K562 (cell line): Measurements from ENCODE around the gene AP2S1. TPM values are rescaled to one million over a fixed set of nuclear protein-coding genes. Genes with fewer than 3 reads are reported as not detected.

Source experiments
- ATAC-seq: fragments of 200-7000 bp; cut with Tn5 transposase; 3 replicates; pipeline ENCODE4 v1.9.1; 2020; ENCODE audit warnings: moderate library complexity
- BruUV-seq: library from RNA; stranded (reverse); fragments of 400-500 nt; replicated peaks from 2 replicates; lab custom pipeline; 2021; lab: Mats Ljungman, UMichigan
- CTCF ChIA-PET: fragments of 300-600 bp; formaldehyde crosslinking; extraction: SDS; loops from one replicate; lab custom pipeline; 2021; ENCODE audit warnings: low intra/inter-chr PET ratio; lab: Yijun Ruan, JAX
- POLR2A ChIA-PET: fragments of 300-600, 350-650 bp; sonication (Branson Sonifier 250); formaldehyde crosslinking; extraction: SDS; loops from one replicate; lab custom pipeline; 2021; ENCODE audit warnings: antibody characterized with exemption, inconsistent platforms; lab: Yijun Ruan, JAX
- DNase-seq, 4 experiments: peaks; one replicate each; pipeline versions ENCODE4 v3.0.0 to v3.0.0-alpha.2; 2011 to 2018; ENCODE audit warnings: low spot score in 3 of 4, mixed read lengths in 3 of 4; ENCODE audit errors: extremely low read depth in 1 of 4
- FAIRE-seq: peaks from 2 replicates; lab custom pipeline; 2011; peaks lifted over from hg19 to GRCh38; lab: Jason Lieb, UNC
- H2AFZ ChIP-seq: 2 replicates; pipeline ENCODE4 v1.6.0; 2011; ENCODE audit warnings: low read depth, low read length, control low read depth, inconsistent platforms
- H3K27ac ChIP-seq: fragments of 200-600 bp; 3 replicates; pipeline ENCODE4 v1.8.0; 2011; ENCODE audit warnings: low read depth, mild to moderate bottlenecking, control low read depth, inconsistent platforms, low read length, moderate library complexity, mixed read lengths; ENCODE audit errors: extremely low read depth
- H3K27me3 ChIP-seq, 2 experiments: fragments of 300-600 bp in 1 of 2; 2 replicates in 1 of 2; 3 replicates in 1 of 2; pipeline versions ENCODE4 v1.6.0 to v1.8.0; 2011; ENCODE audit warnings: inconsistent platforms in 2 of 2, low read length in 2 of 2, mild to moderate bottlenecking in 1 of 2, mixed read lengths in 1 of 2, moderate library complexity in 1 of 2; ENCODE audit not compliant: control insufficient read depth in 2 of 2, insufficient read depth in 2 of 2
- H3K36me3 ChIP-seq: fragments of 300-600 bp; 3 replicates; pipeline ENCODE4 v1.8.0; 2011; ENCODE audit warnings: mild to moderate bottlenecking, low read length, inconsistent platforms; ENCODE audit not compliant: control insufficient read depth, insufficient read depth
- H3K4me1 ChIP-seq, 2 experiments: fragments of 200-600 bp in 1 of 2; replicated peaks in 1 of 2; 2 replicates in 1 of 2; 3 replicates in 1 of 2; pipeline versions ENCODE4 v1.5.1 to v1.8.0; 2011; ENCODE audit warnings: inconsistent platforms in 2 of 2, low read length in 2 of 2, mild to moderate bottlenecking in 1 of 2, mixed read lengths in 1 of 2, moderate library complexity in 1 of 2; ENCODE audit not compliant: control insufficient read depth in 2 of 2, insufficient read depth in 2 of 2
- H3K4me2 ChIP-seq: 2 replicates; pipeline ENCODE4 v1.6.1; 2011; ENCODE audit warnings: low read length, control low read depth, inconsistent platforms, mixed read lengths; ENCODE audit not compliant: insufficient read depth
- H3K4me3 ChIP-seq: fragments of 200-600 bp; sonication (generic), shearing (Covaris generic); 2 replicates; pipeline ENCODE4 v1.5.1; 2016; ENCODE audit warnings: control low read depth, inconsistent platforms
- H3K79me2 ChIP-seq: fragments of 200-600 bp; 3 replicates; pipeline ENCODE4 v1.8.0; 2011; ENCODE audit warnings: low read length, inconsistent platforms; ENCODE audit not compliant: control insufficient read depth, insufficient read depth
- H3K9ac ChIP-seq, 2 experiments: 2 replicates each; pipeline versions ENCODE4 v1.6.0 to v1.6.1; 2011; ENCODE audit warnings: low read depth in 2 of 2, low read length in 2 of 2, control low read depth in 1 of 2, inconsistent platforms in 1 of 2, mild to moderate bottlenecking in 1 of 2, mixed read lengths in 1 of 2; ENCODE audit not compliant: insufficient read depth in 1 of 2
- H3K9me1 ChIP-seq: one replicate; pipeline ENCODE4 v1.6.0; 2011; ENCODE audit warnings: inconsistent platforms, mild to moderate bottlenecking, low read length, moderate library complexity; ENCODE audit not compliant: control insufficient read depth, insufficient read depth
- H3K9me3 ChIP-seq: replicated peaks from 2 replicates; pipeline ENCODE4 v1.5.1; 2011; ENCODE audit warnings: low read depth, low read length, inconsistent platforms; ENCODE audit not compliant: control insufficient read depth, insufficient read depth
- H4K20me1 ChIP-seq: replicated peaks from 2 replicates; pipeline ENCODE4 v1.6.1; 2011; ENCODE audit warnings: low read length, inconsistent platforms, mixed read lengths; ENCODE audit not compliant: control insufficient read depth, insufficient read depth
- AFF1 ChIP-seq, 2 experiments: fragments of 450-650 bp; IDR thresholded peaks; 2 replicates each; pipeline ENCODE4 v1.6.1; 2018; ENCODE audit warnings: mild to moderate bottlenecking in 2 of 2, low read depth in 1 of 2; ENCODE audit not compliant: partially characterized antibody in 2 of 2
- CTBP1 ChIP-seq: fragments of 450-650 bp; IDR thresholded peaks from 2 replicates; pipeline ENCODE4 v1.6.1; 2016; ENCODE audit warnings: borderline replicate concordance
- CTCF ChIP-seq, 3 experiments: IDR thresholded peaks in 2 of 3; conservative IDR thresholded peaks in 1 of 3; 2 replicates each; pipeline ENCODE4 v1.5.1; 2011 to 2012; ENCODE audit warnings: low read length in 3 of 3, mild to moderate bottlenecking in 3 of 3, control low read depth in 2 of 3, improper control_type of control experiment in 1 of 3, inconsistent platforms in 1 of 3, low read depth in 1 of 3, mixed read lengths in 1 of 3, moderate library complexity in 1 of 3; ENCODE audit not compliant: insufficient read depth in 2 of 3
- EP400 ChIP-seq: fragments of 450-650 bp; IDR thresholded peaks from 2 replicates; pipeline ENCODE4 v1.6.1; 2017; ENCODE audit warnings: antibody characterized with exemption, mild to moderate bottlenecking, moderate library complexity
- NRF1 ChIP-seq, 2 experiments: fragments of 450-650 bp; IDR thresholded peaks in 1 of 2; conservative IDR thresholded peaks in 1 of 2; 2 replicates each; pipeline ENCODE4 v1.6.1; 2014; ENCODE audit warnings: mild to moderate bottlenecking in 2 of 2
- POLR2AphosphoS2 ChIP-seq: IDR thresholded peaks from 2 replicates; pipeline ENCODE4 v1.6.1; 2012; ENCODE audit warnings: low read length, improper control_type of control experiment
- RFX7 ChIP-seq: fragments of 250-450 bp; sonication (Bioruptor Pico); IDR thresholded peaks from 2 replicates; pipeline ENCODE4 v1.5.1; 2021; ENCODE audit warnings: mild to moderate bottlenecking
- TSHZ1 ChIP-seq: fragments of 250-450 bp; sonication (Bioruptor Pico); IDR thresholded peaks from 2 replicates; pipeline ENCODE4 v1.4.0; 2020; ENCODE audit warnings: mild to moderate bottlenecking, moderate library complexity
- ZNF347 ChIP-seq: fragments of 450-650 bp; formaldehyde crosslinking; IDR thresholded peaks from 2 replicates; pipeline ENCODE4 v1.4.0; 2020; ENCODE audit warnings: low read depth, mild to moderate bottlenecking, moderate library complexity
- WGBS: fragments of 100-300 bp; shearing (Covaris generic); methylation state at CpG from one replicate; pipeline ENCODE4 v1.1.6; 2016; ENCODE audit warnings: low coverage, mixed read lengths; ENCODE audit not compliant: insufficient coverage; ENCODE audit errors: missing lambda C conversion rate; 5-methylcytosine and 5-hydroxymethylcytosine counted together
- in situ Hi-C: fragments of 300-500 bp; cut with MboI; formaldehyde crosslinking; loops from 4 replicates; pipeline ENCODE4 v1.15.0; 2018; ENCODE audit warnings: inconsistent platforms, mixed read lengths
- intact Hi-C: fragments of 100-400 bp; cut with micrococcal nuclease; formaldehyde crosslinking; loops from 2 replicates; pipeline ENCODE4 v1.14.2; 2022
- polyA plus RNA-seq, 8 experiments: library from polyadenylated mRNA; depleted of rRNA in 4 of 8; stranded (reverse) in 5 of 8; unstranded in 3 of 8; fragments of >200 nt; fragmentation: Nextera tagmentation in 2 of 8; fragmentation: Illumina TruSeq in 1 of 8; extraction: Ambion mirVana in 2 of 8; extraction: Trizol in 1 of 8; gene quantifications; 2 replicates each; pipeline versions ENCODE4 v1.2.1 to v1.2.3, GENCODE V29; 2011 to 2014; ENCODE audit warnings: inconsistent platforms in 1 of 8, missing spikeins in 1 of 8
- total RNA-seq, 7 experiments: library from RNA; depleted of rRNA in 6 of 7; stranded (reverse); fragments of >200 nt in 6 of 7; fragmentation: Illumina TruSeq in 2 of 7; extraction: Trizol in 2 of 7; gene quantifications; 2 replicates each; pipeline versions ENCODE4 v1.2.1 to v1.2.3, GENCODE V29; 2011 to 2021; ENCODE audit warnings: low replicate concordance in 1 of 7

The AP2S1 gene
- total and polyA plus RNA-seq, 9 of the 15 experiments (the other 6 are each of a cell fraction or from before 2014, with no cell fraction given), result 32.4 to 294 (median 136) TPM

DNA sequence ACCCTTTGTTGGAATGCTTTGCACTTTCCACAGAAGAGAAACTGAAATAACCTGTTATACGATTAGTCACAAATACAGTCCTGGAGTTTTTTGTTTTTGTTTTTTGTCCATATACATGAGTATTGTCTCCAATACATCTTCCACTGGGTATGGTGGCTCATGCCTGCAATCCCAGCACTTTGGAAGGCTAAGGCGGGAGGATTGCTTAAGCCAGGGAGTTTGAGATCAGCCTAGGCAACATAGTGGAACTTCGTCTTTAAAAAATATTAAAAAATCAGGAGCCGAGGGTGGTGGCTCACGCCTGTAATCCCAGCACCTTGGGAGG is 25.0 kb downstream of the AP2S1 start (continued):
- TF ChIP-seq TSHZ1 (CRISPR knock-in tag) (no peak), RFX7 (no peak)

DNA sequence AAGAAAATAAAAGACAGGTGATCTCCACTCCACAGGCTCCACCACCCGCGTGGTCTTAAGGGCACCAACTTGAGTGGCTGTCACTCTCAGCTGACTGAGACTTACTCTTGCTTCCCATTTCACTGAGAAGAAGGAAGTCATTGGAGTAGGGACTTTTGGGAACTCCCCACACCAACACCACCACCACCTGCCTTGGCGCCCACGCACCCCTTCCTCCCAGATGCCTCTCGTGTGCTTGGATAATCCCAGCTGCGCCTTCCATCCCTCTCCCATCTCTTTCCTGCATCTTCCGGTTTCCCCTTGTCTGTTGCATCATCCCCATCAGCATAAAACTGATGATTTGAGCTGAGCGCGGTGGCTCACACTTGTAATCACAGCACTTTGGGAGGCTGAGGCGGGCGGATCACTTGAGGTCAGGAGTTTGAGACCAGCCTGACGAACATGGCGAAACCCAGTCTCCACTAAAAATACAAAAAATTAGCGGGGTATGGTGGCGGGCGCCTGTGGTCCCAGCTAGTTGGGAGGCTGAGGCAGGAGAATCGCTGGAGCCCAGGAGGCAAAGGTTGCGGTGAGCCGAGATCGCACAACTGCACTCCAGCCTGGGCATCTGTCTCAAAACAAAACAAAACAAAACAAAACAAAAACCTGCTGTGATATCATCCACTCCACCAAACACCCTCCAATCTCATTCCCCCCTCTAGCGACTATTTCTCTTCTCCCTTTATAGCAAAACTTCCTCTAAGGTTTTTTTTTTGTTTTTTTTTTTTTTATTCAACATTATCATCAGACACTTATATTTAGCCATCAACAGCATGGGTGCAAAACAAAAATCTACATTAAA is 25.5 kb downstream of the AP2S1 start:
- no peaks in the 10 kb centered on the region for H3K79me2 ChIP-seq
- H3K9me3 ChIP-seq, result no peaks in the 10 kb centered on the region
- no peak for DNase-seq
- H3K4me3 ChIP-seq, result no peak overlapping the region
- no peak overlapping the region for H2AFZ ChIP-seq
- in situ Hi-C loops (no loop called here), intact Hi-C loops (loop anchor here (5.0 kb wide), 2 partner anchors 38 to 68 kb away; partner anchors contain the start of gene SLC1A5)
- no TSS peak for BruUV-seq
- no peaks in the 10 kb centered on the region for H4K20me1 ChIP-seq
- peaks cover under 1 to 16% of the 10 kb centered on the region in 2 experiments; a peak in 4 of 5 replicates for H3K4me1 ChIP-seq
- no peak overlapping the region for H3K4me2 ChIP-seq
- no peak overlapping the region for H3K27ac ChIP-seq
- ChIA-PET CTCF (interaction anchor here (0.6 to 1.1 kb wide), 4 partner anchors 14 to 178 kb away, joined by 3 read pairs; no protein-coding TSS in a partner anchor), POLR2A (interaction anchor here (0.7 to 1.5 kb wide), 3 partner anchors 9 to 38 kb away, joined by 3 to 4 read pairs (median 3); partner anchors contain the start of gene SLC1A5)
- 61% methylated on average over 21 of the region's 21 CpGs for WGBS
- H3K9me1 ChIP-seq, result no peaks in the 10 kb centered on the region
- H3K9ac ChIP-seq, result no peak overlapping the region
- FAIRE-seq, result peak; percentile 15
- no peaks in the 10 kb centered on the region for H3K36me3 ChIP-seq
- no peaks in the 10 kb centered on the region for H3K27me3 ChIP-seq
- ATAC-seq, result peak; percentile 44
- TF ChIP-seq AFF1 (IDR thresholded peaks at IDR 0.05; ENCODE audit: low read depth in 1 of 2, partially characterized antibody in 2 of 2) (no peak), EP400 (peak; percentile 13; the same call in 1 of the 2 replicates), CTBP1 (peak; percentile 39; the same call in 1 of the 2 replicates), POLR2AphosphoS2 (no peak), ZNF347 (CRISPR knock-in tag) (no peak), CTCF (IDR thresholded peaks at IDR 0.05 in 2 of 3, conservative IDR thresholded peaks at IDR 0.05 in 1 of 3; ENCODE audit: insufficient read depth in 2 of 3, low read depth in 1 of 3, low read length in 3 of 3) (peak in 1 of 3 experiments; percentile 57; a peak in 2 of 6 replicates), NRF1 (conservative IDR thresholded peaks at IDR 0.05 in 1 of 2, IDR thresholded peaks at IDR 0.05 in 1 of 2) (no peak)
